NT2/D1 (cell line): ENCODE results near the gene ERC2.

Experiments used
- YY1 ChIP-seq: IDR thresholded peaks from 2 replicates; pipeline ENCODE4 v1.6.1; 2011; ENCODE audit not compliant: insufficient read length, insufficient read depth
- ZNF274 ChIP-seq: IDR thresholded peaks from 2 replicates; pipeline ENCODE4 v1.6.1; 2011; ENCODE audit warnings: mild to moderate bottlenecking, low read depth, low read length

DNA sequence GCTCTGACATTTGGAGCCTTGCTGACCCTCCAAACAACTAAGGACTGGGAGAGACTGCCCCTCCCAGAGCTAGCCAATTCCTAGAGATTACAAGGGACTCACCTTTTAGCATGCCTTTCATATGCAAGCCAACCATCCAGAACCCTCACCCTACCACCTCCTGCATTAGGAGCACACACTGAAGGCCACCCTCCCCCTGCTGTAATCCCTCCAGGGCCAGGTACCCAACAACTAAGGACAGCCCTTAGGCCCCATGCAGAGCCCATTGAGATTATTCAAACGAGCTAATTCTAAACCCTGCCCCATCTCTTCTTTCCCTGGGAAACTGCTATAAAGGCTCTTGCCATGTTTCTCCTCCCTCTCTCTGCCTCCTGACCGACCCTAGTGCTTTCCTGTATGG is 352.6 kb downstream of the ERC2 start:
- TF ChIP-seq ZNF274, result no peak
- TF ChIP-seq YY1, result no peak
